ENCODE measurements around the gene SOBP. TPM values are rescaled to one million over a fixed set of nuclear protein-coding genes. Genes with fewer than 3 reads are reported as not detected.

The SOBP gene
- polyA plus RNA-seq, 1 donor (not counting 4 experiments of a cell fraction or from before 2014, with no cell fraction given) = not detected

DNA sequence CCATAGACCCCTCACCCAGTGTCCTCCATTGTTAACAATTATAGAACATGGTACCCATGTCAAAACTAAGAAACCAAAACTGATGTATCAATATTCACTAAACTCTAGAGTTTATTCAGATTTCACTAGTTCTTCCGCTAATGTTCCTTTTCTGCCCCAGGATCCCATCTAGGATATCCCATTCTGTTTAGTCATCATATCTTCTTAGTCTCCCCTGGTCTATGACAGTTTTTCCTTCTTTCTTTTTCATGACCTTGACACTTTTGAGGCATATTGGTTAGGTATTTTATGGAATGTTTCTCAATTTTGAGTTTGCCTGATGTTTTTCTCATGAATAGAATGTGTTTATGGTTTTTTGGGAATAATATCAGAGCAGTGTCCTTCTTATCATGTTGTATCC, 187.5 kb downstream of the SOBP start:
- Histone ChIP-seq H3K9me3 (ENCODE audit: control insufficient read depth, low read depth, low read length) (no peaks in the 10 kb centered on the region), H2AFZ (ENCODE audit: control insufficient read depth, low read length) (no peak overlapping the region), H3K27ac (ENCODE audit: control insufficient read depth, insufficient read depth, low read length) (no peak overlapping the region), H3K9ac (ENCODE audit: control insufficient read depth, extremely low read depth, insufficient read depth, low read length) (no peak overlapping the region), H3K27me3 (ENCODE audit: control insufficient read depth, extremely low read depth, insufficient read depth, low read length) (no peaks in the 10 kb centered on the region), H3K79me2 (ENCODE audit: control insufficient read depth, insufficient read depth, low read length) (no peaks in the 10 kb centered on the region), H4K20me1 (ENCODE audit: control insufficient read depth, extremely low read depth, insufficient read depth, low read length) (no peaks in the 10 kb centered on the region), H3K4me1 (ENCODE audit: control insufficient read depth, extremely low read depth, insufficient read depth, low read length) (no peaks in the 10 kb centered on the region), H3K4me2 (ENCODE audit: control insufficient read depth, extremely low read depth, insufficient read depth, low read depth, low read length) (no peak overlapping the region), H3K4me3 (ENCODE audit: control insufficient read depth in 2 of 3, extremely low read depth in 1 of 3, insufficient read depth in 2 of 3, low read depth in 1 of 3, low read length in 3 of 3) (no peak overlapping the region), H3K9me1 (ENCODE audit: control insufficient read depth, extremely low read depth, insufficient read depth, low read length) (no peaks in the 10 kb centered on the region), H3K36me3 (ENCODE audit: control insufficient read depth in 2 of 2, extremely low read depth in 1 of 2, insufficient read depth in 2 of 2, low read length in 2 of 2) (no peaks in the 10 kb centered on the region)
- TF ChIP-seq, protein P1, sequence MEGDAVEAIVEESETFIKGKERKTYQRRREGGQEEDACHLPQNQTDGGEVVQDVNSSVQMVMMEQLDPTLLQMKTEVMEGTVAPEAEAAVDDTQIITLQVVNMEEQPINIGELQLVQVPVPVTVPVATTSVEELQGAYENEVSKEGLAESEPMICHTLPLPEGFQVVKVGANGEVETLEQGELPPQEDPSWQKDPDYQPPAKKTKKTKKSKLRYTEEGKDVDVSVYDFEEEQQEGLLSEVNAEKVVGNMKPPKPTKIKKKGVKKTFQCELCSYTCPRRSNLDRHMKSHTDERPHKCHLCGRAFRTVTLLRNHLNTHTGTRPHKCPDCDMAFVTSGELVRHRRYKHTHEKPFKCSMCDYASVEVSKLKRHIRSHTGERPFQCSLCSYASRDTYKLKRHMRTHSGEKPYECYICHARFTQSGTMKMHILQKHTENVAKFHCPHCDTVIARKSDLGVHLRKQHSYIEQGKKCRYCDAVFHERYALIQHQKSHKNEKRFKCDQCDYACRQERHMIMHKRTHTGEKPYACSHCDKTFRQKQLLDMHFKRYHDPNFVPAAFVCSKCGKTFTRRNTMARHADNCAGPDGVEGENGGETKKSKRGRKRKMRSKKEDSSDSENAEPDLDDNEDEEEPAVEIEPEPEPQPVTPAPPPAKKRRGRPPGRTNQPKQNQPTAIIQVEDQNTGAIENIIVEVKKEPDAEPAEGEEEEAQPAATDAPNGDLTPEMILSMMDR (optimal IDR thresholded peaks at IDR 0.05 in 1 of 3, IDR thresholded peaks at IDR 0.05 in 1 of 3, conservative IDR thresholded peaks at IDR 0.05 in 1 of 3; ENCODE audit: extremely low read depth in 1 of 3, insufficient read depth in 2 of 3, low read length in 3 of 3) = no peak
- no peak for TF ChIP-seq EZH2 (IDR thresholded peaks at IDR 0.05; ENCODE audit: low read length)
- dilution Hi-C loops (cut with MboI; ENCODE audit: extremely low pct_ligation_motif_present, low sequenced_read_pairs) = no loop called here
- no peak for DNase-seq (ENCODE audit: low read depth, low spot score)
- no peak for FAIRE-seq

DNA sequence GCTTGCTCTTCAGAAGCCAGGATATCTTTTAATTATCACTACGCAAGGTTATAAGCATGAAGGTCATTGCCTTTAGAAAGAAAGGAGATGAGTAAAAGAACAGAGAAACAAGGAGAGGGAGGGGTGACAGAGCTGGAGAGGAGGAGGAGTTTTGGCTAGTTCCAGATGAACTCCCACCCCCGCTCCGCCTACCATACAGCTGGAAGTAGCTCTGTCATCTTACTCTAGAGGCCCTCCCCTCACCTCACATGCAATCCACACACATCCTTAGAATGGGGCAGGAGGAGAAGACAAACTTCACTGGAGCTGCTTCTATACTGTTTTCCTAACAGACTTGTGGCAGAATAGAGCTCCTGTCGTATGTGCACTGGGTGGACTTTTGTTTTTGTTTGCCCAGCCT, 189.5 kb downstream of the SOBP start:
- Histone ChIP-seq H3K4me3 (ENCODE audit: control insufficient read depth in 2 of 3, extremely low read depth in 1 of 3, insufficient read depth in 2 of 3, low read depth in 1 of 3, low read length in 3 of 3) (no peak overlapping the region), H3K79me2 (ENCODE audit: control insufficient read depth, insufficient read depth, low read length) (no peaks in the 10 kb centered on the region), H3K4me1 (ENCODE audit: control insufficient read depth, extremely low read depth, insufficient read depth, low read length) (no peaks in the 10 kb centered on the region), H3K36me3 (ENCODE audit: control insufficient read depth in 2 of 2, extremely low read depth in 1 of 2, insufficient read depth in 2 of 2, low read length in 2 of 2) (no peaks in the 10 kb centered on the region), H3K9me1 (ENCODE audit: control insufficient read depth, extremely low read depth, insufficient read depth, low read length) (no peaks in the 10 kb centered on the region), H3K27ac (ENCODE audit: control insufficient read depth, insufficient read depth, low read length) (no peak overlapping the region), H3K9ac (ENCODE audit: control insufficient read depth, extremely low read depth, insufficient read depth, low read length) (no peak overlapping the region), H3K4me2 (ENCODE audit: control insufficient read depth, extremely low read depth, insufficient read depth, low read depth, low read length) (no peak overlapping the region), H2AFZ (ENCODE audit: control insufficient read depth, low read length) (no peak overlapping the region), H4K20me1 (ENCODE audit: control insufficient read depth, extremely low read depth, insufficient read depth, low read length) (no peaks in the 10 kb centered on the region), H3K9me3 (ENCODE audit: control insufficient read depth, low read depth, low read length) (no peaks in the 10 kb centered on the region), H3K27me3 (ENCODE audit: control insufficient read depth, extremely low read depth, insufficient read depth, low read length) (no peaks in the 10 kb centered on the region)
- dilution Hi-C loops (cut with MboI; ENCODE audit: extremely low pct_ligation_motif_present, low sequenced_read_pairs) = no loop called here
- no peak for DNase-seq (ENCODE audit: low read depth, low spot score)
- no peak for FAIRE-seq
- TF ChIP-seq, protein P1 (optimal IDR thresholded peaks at IDR 0.05 in 1 of 3, IDR thresholded peaks at IDR 0.05 in 1 of 3, conservative IDR thresholded peaks at IDR 0.05 in 1 of 3; ENCODE audit: extremely low read depth in 1 of 3, insufficient read depth in 2 of 3, low read length in 3 of 3) = no peak
- no peak for TF ChIP-seq EZH2 (IDR thresholded peaks at IDR 0.05; ENCODE audit: low read length)
